Sigmoid colon (tissue), 4 donors: ENCODE measurements around the gene ZIC1.

Experiments
- POLR2A ChIP-seq, 2 donors: fragments of 450-650 bp; IDR thresholded peaks; one replicate each; pipeline ENCODE4 v1.6.1; 2016; ENCODE audit warnings: antibody characterized with exemption in 2 of 2, mild to moderate bottlenecking in 2 of 2, moderate library complexity in 2 of 2
- POLR2AphosphoS5 ChIP-seq, 4 donors: sonication (generic); formaldehyde crosslinking; IDR thresholded peaks; one replicate each; pipeline ENCODE4 v1.6.1; 2017; ENCODE audit warnings: antibody characterized with exemption in 4 of 4
- TF ChIP-seq, protein P1 (sequence below), 4 experiments: fragments of 450-650 bp in 3 of 4; fragments of 200-600 bp in 1 of 4; IDR thresholded peaks; one replicate each; pipeline ENCODE4 v1.5.1; 2016 to 2019; ENCODE audit warnings: antibody characterized with exemption in 4 of 4, mild to moderate bottlenecking in 3 of 4, moderate library complexity in 2 of 4

DNA sequence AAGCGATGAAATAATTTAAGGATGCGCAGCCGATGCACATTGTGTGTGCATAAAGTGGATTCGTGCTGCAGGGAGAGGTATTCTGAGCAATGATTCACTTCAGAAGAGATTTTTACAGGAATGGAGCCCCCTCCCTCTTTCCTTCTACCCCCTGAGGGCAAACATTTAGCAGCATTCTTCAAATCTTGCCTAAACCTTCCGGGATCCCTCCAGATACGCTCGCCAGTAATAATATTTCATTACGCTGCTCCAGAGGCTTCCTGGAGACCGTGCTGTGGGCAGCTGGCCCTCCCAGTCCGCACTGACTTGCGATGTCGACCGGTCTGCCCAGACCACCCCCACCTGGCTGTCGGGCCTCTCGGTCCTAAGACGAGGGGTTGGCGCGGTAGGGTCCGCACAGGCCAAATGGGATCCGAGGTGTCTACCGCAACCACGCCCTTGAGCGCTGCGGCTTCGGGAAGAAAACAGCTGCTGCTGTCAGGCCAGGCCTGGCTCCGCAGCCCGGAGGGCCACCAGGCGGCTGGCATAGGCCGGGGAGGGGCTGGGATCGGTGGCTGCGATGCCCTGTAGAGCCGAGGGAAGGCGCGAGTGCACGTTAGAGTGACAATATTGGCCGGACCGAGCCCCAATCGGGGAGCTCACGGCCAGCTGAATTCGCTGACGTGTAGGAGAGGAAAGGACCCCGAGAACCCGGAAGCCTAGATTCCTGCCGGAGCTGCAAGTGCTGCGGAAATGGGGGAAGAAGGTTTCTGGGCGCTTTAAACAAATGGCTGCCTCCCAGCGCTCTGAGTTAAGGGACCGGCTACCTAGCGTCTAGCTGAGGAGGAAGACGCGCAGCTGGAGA, 17.2 kb upstream of the ZIC1 start:
- TF ChIP-seq, protein P1, sequence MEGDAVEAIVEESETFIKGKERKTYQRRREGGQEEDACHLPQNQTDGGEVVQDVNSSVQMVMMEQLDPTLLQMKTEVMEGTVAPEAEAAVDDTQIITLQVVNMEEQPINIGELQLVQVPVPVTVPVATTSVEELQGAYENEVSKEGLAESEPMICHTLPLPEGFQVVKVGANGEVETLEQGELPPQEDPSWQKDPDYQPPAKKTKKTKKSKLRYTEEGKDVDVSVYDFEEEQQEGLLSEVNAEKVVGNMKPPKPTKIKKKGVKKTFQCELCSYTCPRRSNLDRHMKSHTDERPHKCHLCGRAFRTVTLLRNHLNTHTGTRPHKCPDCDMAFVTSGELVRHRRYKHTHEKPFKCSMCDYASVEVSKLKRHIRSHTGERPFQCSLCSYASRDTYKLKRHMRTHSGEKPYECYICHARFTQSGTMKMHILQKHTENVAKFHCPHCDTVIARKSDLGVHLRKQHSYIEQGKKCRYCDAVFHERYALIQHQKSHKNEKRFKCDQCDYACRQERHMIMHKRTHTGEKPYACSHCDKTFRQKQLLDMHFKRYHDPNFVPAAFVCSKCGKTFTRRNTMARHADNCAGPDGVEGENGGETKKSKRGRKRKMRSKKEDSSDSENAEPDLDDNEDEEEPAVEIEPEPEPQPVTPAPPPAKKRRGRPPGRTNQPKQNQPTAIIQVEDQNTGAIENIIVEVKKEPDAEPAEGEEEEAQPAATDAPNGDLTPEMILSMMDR (IDR thresholded peaks at IDR 0.05) = no peak
- TF ChIP-seq POLR2A (IDR thresholded peaks at IDR 0.05) (no peak), POLR2AphosphoS5 (IDR thresholded peaks at IDR 0.05) (no peak)
